H1 (cell line): ENCODE results near the gene LIF. TPM values are rescaled to one million over a fixed set of nuclear protein-coding genes. Genes with fewer than 3 reads are reported as not detected.

ENCODE experiments used
- ATF2 ChIP-seq: IDR thresholded peaks from 2 replicates; pipeline ENCODE4 v1.6.1; 2012; ENCODE audit warnings: low read length, inconsistent platforms
- BRCA1 ChIP-seq: IDR thresholded peaks from 2 replicates; pipeline ENCODE4 v1.6.1; 2012; ENCODE audit warnings: low read depth, low read length, improper control_type of control experiment
- CHD7 ChIP-seq: fragments of 300-600 bp; sonication (generic); IDR thresholded peaks from 2 replicates; pipeline ENCODE4 v1.7.1; 2012; ENCODE audit warnings: low read length, moderate library complexity, mild to moderate bottlenecking, inconsistent platforms; ENCODE audit not compliant: insufficient replicate concordance
- E2F6 ChIP-seq: IDR thresholded peaks from 2 replicates; pipeline ENCODE4 v1.6.1; 2012; ENCODE audit warnings: inconsistent platforms
- NRF1 ChIP-seq: IDR thresholded peaks from 2 replicates; pipeline ENCODE4 v1.6.1; 2011; ENCODE audit warnings: mild to moderate bottlenecking, low read depth, low read length, improper control_type of control experiment
- SIX5 ChIP-seq: IDR thresholded peaks from 2 replicates; pipeline ENCODE4 v1.6.1; 2011; ENCODE audit warnings: mild to moderate bottlenecking, low read depth, low read length
- polyA plus RNA-seq, 7 experiments: library from polyadenylated mRNA; depleted of rRNA in 3 of 7; stranded (reverse) in 5 of 7; unstranded in 2 of 7; fragments of >200 nt in 5 of 7; fragments of 200-250 nt in 2 of 7; gene quantifications; 1 replicate in 5 of 7; 2 replicates in 1 of 7; 4 replicates in 1 of 7; pipeline versions ENCODE4 v1.2.1 to v1.2.3, GENCODE V29; 2011 to 2013; ENCODE audit warnings: missing spikeins in 2 of 7, mixed read lengths in 2 of 7
- total RNA-seq: library from RNA; stranded (reverse); fragmentation: NEBNext Ultra II Directional; extraction: Animal tissue kit (Norgen Biotek cat#: 25700); gene quantifications from 2 replicates; pipeline ENCODE4 v1.2.1, GENCODE V29; 2021

Gene LIF
- total and polyA plus RNA-seq, 2 of the 8 experiments (the other 6 are each of a cell fraction or from before 2014, with no cell fraction given), result 3.3 to 3.5 TPM

- TF ChIP-seq ATF2, result no peak
- no peak for TF ChIP-seq SIX5
- TF ChIP-seq NRF1, result no peak
- TF ChIP-seq CHD7, result no peak
- TF ChIP-seq BRCA1, result no peak
- no peak for TF ChIP-seq E2F6
Measured at GRCh38 chr22:30252411-30253204, 6.0 kb upstream of the LIF start (continued).
